Activated T-helper 9 cell treated with anti-CD3 and anti-CD28 coated beads, Interleukin-2, amount 50 U/mL, for 16 hours (primary cell): ENCODE data around the gene HEXIM1.
"Not testable (repeated sequence)": the region's sequence is repeated elsewhere in the genome, so short reads cannot be mapped to it uniquely, and the experiment has no call there.

Source experiments
- DNase-seq: peaks from one replicate; pipeline ENCODE4 v3.0.0-alpha.2; 2020; ENCODE audit warnings: low read depth

HEXIM1 gene

DNA sequence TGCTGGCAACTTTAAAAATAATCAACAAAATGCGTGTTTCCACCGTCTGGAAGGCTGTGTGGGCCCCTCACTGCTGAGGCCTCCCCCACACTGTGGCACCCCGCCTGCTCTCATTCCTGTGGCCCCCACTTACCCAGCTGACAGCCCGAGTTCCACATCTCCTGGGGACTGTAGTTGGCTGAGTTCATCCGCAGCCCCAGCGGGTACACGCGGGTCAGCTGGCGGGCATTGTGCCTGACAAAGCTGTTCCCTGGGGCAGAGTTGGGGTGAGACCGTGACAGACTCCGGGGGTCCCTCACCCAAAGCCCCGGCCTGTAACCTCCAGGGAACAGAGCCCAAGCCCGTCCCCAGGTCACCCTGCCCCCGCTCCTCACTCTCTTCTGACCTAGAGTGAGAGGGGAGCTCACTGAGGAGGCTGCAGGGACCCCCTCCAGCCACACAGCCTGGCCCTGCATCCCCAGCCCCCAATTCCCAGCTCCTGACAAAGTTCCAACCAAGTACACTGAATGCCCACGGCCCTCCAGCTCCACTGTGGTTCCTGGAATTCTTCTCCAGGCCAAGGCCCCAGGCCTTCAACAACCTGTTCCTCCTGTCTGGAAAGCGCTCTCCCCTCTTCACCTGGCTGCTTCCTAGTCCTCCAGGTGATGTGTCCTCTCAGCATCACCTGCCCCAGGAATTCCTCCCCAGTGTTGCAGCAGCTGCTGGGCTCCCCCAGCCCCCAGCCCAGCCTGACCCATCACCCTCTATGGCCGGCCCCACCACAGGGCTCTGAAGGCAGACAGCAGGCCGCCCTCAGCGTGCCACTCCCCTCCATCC lies 34.0 kb upstream of the HEXIM1 start:
- DNase-seq, result no peak

GRCh38 chr17:45115015-45115625 lies 33.2 kb upstream of the HEXIM1 start:
- DNase-seq, result no peak

- DNase-seq, result no peak
Observed at GRCh38 chr17:45115871-45116270, 32.4 kb upstream of the HEXIM1 start.

- no peak for DNase-seq
Observed at GRCh38 chr17:45116434-45117016, 31.8 kb upstream of the HEXIM1 start.

DNA sequence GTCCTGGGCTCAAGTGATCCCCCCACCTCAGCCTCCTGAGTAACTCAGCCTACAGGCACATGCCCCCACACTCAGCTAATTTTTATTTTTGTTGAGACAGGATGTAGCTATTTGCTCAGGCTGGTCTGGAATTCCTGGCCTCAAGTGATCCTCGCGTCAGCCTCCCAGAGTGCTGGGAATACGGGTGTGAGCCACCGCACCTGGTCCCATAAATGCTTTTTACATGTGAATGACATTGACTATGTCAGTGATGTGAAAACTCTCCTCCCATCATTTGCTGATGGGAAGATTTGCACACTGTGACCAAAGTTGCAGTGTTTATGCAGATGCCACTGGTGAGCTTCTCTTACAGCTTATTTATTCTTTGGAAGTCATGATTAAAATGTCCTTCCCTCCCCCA lies 30.9 kb upstream of the HEXIM1 start:
- DNase-seq, result no peak

DNA sequence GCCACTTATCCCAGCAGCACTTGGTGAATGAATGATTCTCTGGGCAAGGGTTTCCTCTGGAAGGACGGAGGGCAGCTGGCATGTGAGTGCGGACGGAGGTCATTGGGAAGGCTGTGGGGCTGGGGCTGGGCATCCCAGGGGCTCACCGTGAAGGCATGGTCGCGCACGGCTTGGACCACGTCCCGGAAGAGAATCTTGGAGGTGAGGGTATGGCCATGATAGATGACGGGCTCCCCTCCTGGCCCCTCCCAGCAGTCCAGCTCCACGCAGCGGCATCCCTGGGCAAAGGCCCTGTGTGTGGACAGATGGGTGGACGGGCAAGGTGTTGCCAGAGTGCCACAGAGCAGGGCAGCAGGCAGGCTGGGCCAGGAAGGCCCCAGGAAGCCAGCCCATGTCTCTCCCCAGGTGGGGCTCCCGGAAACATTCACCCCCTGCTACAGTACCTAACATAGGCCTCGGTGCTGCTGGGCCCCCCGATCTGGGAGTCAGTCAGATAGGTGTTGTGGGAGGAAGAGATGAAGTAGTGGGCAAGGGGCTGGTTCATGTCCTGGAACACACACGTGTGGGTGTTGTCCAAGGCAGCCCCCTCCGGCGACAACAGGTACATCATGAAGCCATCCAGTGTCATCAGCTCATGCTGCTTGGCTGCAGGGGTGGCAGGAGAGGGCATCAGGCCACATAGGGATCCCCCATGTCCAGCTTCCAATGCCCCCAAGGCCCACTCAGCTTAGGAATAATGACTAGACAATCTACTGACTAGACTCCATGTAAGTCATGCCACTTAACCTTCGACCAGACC lies 30.2 kb upstream of the HEXIM1 start:
- DNase-seq, result no peak

DNA sequence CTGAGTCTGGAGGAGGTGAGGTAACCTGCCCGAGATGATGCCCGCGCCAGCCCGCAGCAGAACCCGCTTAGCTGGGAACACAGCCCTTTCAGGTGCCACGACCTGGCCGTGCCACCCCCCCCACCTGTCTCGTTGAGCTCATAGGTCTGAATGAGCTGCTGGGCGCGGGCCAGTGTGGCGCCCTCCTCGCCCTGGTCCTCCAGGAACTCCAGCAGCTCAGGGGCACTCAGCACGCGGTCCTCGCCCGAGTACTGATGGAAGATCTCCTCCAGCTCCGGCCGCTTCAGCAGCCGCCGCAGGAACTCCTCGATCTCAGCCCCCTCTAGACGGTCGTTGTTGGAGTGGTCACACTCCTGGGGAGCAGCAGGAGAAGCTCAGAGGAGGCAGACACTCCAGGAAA lies 29.6 kb upstream of the HEXIM1 start:
- DNase-seq, result no peak

GRCh38 chr17:45119964-45120363 lies 28.3 kb upstream of the HEXIM1 start:
- no peak for DNase-seq

- DNase-seq, result no peak
Observed at GRCh38 chr17:45120558-45120957, 27.7 kb upstream of the HEXIM1 start.

GRCh38 chr17:45121055-45121454 lies 27.2 kb upstream of the HEXIM1 start:
- no peak for DNase-seq

- no peak for DNase-seq
Observed at GRCh38 chr17:45123076-45123770, 25.1 kb upstream of the HEXIM1 start.

DNA sequence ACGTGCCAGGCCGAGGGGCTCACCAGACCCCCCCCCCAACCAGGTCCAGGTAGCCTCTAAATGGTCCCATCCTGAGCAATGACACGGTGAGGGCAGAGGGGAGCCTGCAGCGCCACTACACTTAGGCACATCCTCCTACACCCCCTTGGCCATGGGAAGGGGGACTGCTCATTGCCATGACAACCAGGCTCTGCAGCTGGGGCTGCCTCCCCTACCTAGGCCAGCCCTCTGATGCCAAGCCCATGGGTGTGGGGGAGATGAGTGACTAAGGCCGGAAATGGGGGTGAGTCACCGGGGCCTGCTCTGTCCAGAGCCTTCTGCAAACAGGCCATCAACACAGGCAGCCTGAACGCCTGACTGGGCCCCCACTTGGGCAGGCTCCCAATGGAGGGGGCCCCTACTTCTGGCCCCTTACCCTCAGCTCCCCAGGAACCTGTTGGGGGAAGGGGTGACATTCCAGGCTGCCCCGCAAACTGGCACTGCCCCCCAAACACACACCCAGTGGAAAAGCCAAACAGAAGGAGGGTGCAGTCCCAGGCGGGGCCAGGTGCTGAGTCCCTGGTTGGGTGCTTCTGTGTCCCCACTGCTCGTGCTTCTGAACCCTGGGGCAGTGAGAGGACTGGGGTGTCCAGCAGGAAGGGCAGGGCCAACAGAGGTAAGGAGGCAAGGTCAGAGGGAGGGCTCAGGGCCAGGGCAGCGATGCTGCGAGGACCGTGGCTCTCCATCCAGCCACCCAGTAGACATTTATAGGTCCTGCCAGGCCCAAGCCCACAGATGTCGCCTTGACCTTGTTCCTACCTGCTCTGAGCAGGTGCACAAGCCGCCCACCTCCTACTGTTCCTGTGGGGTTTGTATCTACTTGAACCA lies 24.1 kb upstream of the HEXIM1 start:
- no peak for DNase-seq

- not testable (repeated sequence) for DNase-seq
Observed at GRCh38 chr17:45124797-45125122, 23.5 kb upstream of the HEXIM1 start.

GRCh38 chr17:45125509-45125908 lies 22.8 kb upstream of the HEXIM1 start:
- no peak for DNase-seq

DNA sequence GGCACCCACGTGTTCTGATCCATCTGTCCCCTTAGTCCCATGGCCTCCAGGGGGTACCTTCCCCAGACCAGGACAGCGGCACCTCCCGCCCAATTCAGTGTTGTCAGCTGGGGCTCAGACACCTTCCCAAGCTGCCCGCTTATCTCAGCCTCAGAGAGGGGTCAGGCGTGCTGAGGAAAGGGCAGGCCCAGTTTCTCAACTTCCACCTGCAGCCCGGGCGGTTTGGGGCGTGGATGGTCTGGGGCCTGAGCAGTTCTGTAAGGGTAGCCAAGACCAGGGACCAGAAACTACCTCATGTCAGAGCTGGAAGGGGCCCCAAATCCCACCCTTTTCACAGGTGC lies 21.1 kb upstream of the HEXIM1 start:
- no peak for DNase-seq

DNA sequence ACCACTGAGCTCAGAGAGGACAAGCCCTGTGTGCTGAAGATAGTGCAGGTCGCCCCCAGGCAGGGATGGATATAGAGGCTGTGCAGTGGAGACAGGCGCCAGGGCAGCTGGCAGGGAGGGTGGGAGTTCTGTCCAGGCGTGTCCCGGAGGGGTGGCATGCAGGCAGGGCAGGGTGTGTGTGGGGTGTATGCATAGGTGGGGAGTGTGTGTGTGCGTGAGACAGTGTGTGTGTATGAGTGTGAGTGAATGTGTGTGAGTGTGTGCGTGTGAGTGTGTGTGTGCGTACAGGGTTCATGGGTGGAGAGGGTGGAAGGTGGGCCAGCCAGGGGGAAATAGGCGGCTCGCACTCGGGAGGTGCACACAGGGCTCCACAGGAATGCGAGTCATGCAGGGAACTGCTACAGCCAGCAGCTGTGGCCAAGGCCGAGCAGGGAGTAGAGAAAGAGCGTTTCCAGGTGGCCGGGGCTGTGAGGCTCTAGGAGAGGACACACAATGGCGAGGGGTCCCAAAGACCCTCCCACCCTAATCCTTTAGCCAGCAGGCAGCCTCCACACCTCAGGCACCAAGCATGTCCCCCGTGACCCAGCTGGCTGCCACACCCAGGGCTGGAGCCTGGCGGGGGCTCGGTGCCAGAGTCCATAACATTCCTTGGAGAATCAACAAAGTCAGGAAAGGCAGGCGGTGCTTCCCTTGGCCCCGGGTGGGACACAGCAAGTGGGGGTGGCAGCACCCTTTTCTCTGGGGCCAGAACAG lies 20.6 kb upstream of the HEXIM1 start:
- DNase-seq, result no peak

GRCh38 chr17:45128331-45128730 lies 19.9 kb upstream of the HEXIM1 start:
- no peak for DNase-seq

DNA sequence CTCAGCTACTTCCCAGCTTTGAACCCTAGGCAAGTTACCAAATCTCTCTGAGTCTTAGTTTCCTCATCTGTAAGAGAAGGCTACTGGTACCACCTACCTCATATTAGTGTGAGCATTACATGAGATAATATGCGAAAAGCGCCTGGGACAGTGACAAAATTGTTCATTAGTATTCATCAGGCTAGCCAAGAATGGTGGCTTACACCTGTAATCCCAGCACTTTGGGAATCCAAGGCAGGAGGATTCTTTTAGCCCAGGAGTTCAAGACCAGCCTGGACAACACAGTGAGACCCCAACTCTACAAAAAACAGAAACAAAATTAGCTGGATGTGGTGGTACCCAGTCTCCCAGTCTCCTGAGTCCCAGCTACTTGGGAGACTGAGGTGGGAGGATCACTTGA lies 19.3 kb upstream of the HEXIM1 start:
- DNase-seq, result no peak

DNA sequence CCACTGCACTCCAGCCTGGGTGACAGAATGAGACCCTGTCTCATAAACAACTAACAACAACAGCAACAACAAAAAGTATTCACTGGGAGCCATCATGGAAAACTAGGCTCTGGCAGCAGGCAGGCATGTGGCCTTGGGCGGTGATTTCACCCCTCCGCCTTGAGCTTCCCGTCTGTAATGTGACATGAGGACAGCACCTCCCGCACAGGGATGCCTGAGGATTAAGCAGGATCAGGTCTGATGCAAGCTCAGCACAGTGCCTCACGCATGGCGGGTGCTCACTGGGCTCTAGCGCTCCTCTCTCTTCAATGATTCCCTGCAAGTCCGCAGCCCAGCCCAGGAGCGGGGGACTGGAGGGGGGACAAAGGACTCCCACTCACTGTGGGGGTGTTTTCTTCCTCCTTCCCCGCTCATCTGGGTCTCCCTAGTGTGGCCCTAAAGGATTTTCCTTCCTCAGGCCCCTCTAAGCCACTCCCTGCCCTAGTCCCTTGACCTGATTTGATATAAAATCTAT lies 18.8 kb upstream of the HEXIM1 start:
- no peak for DNase-seq

- DNase-seq, result no peak
Observed at GRCh38 chr17:45129940-45130680, 18.2 kb upstream of the HEXIM1 start.
